ENCODE measurements around the gene AATF. TPM values are rescaled to one million over a fixed set of nuclear protein-coding genes. Genes with fewer than 3 reads are reported as not detected.

The AATF gene
- total and polyA plus RNA-seq, 2 donors (not counting 1 experiment from before 2014, with no cell fraction given) = 23.9 to 54.8 TPM

DNA sequence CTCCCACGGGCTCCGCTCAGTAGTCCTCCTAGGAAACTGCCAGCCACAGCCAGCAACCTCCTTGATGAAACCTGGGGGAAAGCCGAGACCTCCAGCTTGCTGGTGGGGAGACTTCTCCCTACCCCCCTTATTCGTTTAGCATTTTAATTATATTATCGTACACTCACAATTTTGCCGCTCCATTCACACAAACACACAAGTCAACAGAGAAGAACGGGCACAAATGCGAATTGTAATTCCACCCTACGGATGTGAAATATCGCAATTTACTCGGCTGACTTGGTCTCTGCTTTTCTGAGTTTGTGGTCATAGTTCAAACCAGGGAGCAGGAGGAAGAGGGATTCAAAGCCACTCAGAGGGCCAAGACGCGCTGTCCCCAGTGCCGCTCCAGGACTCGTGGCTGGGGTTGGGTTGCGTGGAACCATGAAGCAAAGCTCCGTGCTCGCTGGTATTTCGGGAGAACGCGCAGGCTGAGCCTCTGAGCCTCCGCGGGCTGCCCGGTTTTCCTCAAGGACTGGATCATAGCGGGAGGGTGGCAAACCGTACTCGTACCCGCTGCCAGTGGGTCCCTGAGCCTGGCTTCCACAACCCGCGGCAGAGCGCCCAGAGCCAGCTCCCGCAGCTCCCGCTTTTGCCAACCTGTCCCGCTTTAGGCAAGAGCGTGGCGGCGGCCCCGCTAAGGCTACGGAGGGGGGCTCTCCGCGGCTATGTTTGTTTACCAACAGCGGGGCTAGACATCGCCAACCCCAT, 9.5 kb upstream of the AATF start:
- no peaks in the 10 kb centered on the region for H3K9me3 Mint-ChIP-seq (ENCODE audit: insufficient read depth)
- no peaks in the 10 kb centered on the region for H3K79me2 ChIP-seq (ENCODE audit: control insufficient read depth, insufficient read depth, low read length)
- peak overlapping the region; percentile 59 for H3K4me3 Mint-ChIP-seq
- DNase-seq (peak; percentile 58), ATAC-seq (ENCODE audit: low read depth) (no peak)
- peak overlapping the region; percentile 75 for H3K27ac Mint-ChIP-seq
- H3K4me1 Mint-ChIP-seq = peaks cover 54% of the 10 kb centered on the region
- H3K9me3 ChIP-seq (ENCODE audit: control extremely low read depth in 1 of 3, control insufficient read depth in 2 of 3, insufficient read depth in 1 of 3, low read length in 2 of 3) = peaks cover 0 to 92% (median 23%) of the 10 kb centered on the region in 3 donors
- intact Hi-C loops (cut with micrococcal nuclease) = no loop called here
- peak overlapping the region; percentile 84 for H3K4me2 ChIP-seq (replicated peaks; ENCODE audit: low read depth, low read length, poor library complexity, severe bottlenecking)
- 10% methylated on average over 39 of the region's 43 CpGs for WGBS (ENCODE audit: insufficient coverage)
- peaks cover 68% of the 10 kb centered on the region for H3K27me3 Mint-ChIP-seq
- ChIA-PET POLR2A (interaction anchor here (1.4 kb wide), 1 partner anchor 10 kb away, joined by 4 read pairs; the partner anchor contains the start of gene AATF), CTCF (no interaction called here)
- H3K4me1 ChIP-seq (ENCODE audit: control insufficient read depth in 2 of 2, insufficient read depth in 2 of 2, low read length in 2 of 2) = peaks cover 81 to 88% of the 10 kb centered on the region in 2 donors
- peaks cover 33% of the 10 kb centered on the region for H4K20me1 ChIP-seq (ENCODE audit: control insufficient read depth, insufficient read depth, low read length, poor library complexity, severe bottlenecking)
- peaks cover 0 to 99% (median 93%) of the 10 kb centered on the region in 4 experiments for H3K27me3 ChIP-seq (replicated peaks in 1 of 4; ENCODE audit: control extremely low read depth in 1 of 4, control insufficient read depth in 3 of 4, insufficient read depth in 4 of 4, low read length in 3 of 4)
- H3K4me3 ChIP-seq (ENCODE audit: control extremely low read depth in 1 of 5, extremely low read depth in 1 of 5, insufficient read depth in 1 of 5, low read depth in 2 of 5, low read length in 4 of 5) = no peak overlapping the region
- no peak overlapping the region for H3K9ac ChIP-seq (ENCODE audit: low read length)
- no peaks in the 10 kb centered on the region for H3K36me3 ChIP-seq (replicated peaks in 1 of 2; ENCODE audit: control extremely low read depth in 1 of 2, control insufficient read depth in 1 of 2, extremely low read depth in 1 of 2, insufficient read depth in 2 of 2, low read length in 1 of 2)
- TF ChIP-seq CTCF (IDR thresholded peaks at IDR 0.05) (no peak), EZH2 (IDR thresholded peaks at IDR 0.05; ENCODE audit: borderline replicate concordance, insufficient read depth, low read depth, low read length, poor library complexity, severe bottlenecking) (no peak)
- no peak overlapping the region for H2AFZ ChIP-seq (ENCODE audit: insufficient read depth, low read depth, low read length, poor library complexity, severe bottlenecking)
- H3K27ac ChIP-seq (ENCODE audit: low read length in 2 of 2) = no peak overlapping the region

GRCh38 chr17:36939802-36940312, 8.9 kb upstream of the AATF start:
- Histone ChIP-seq H4K20me1 (ENCODE audit: control insufficient read depth, insufficient read depth, low read length, poor library complexity, severe bottlenecking) (peaks cover 29% of the 10 kb centered on the region), H3K27ac (ENCODE audit: low read length in 2 of 2) (no peak overlapping the region), H3K4me2 (replicated peaks; ENCODE audit: low read depth, low read length, poor library complexity, severe bottlenecking) (no peak overlapping the region), H3K4me1 (ENCODE audit: control insufficient read depth in 2 of 2, insufficient read depth in 2 of 2, low read length in 2 of 2) (peaks cover 75 to 86% of the 10 kb centered on the region in 2 donors), H3K4me3 (ENCODE audit: control extremely low read depth in 1 of 5, extremely low read depth in 1 of 5, insufficient read depth in 1 of 5, low read depth in 2 of 5, low read length in 4 of 5) (no peak overlapping the region), H2AFZ (ENCODE audit: insufficient read depth, low read depth, low read length, poor library complexity, severe bottlenecking) (no peak overlapping the region), H3K79me2 (ENCODE audit: control insufficient read depth, insufficient read depth, low read length) (no peaks in the 10 kb centered on the region), H3K27me3 (replicated peaks in 1 of 4; ENCODE audit: control extremely low read depth in 1 of 4, control insufficient read depth in 3 of 4, insufficient read depth in 4 of 4, low read length in 3 of 4) (peaks cover 0 to 98% (median 93%) of the 10 kb centered on the region in 4 experiments), H3K9ac (ENCODE audit: low read length) (no peak overlapping the region), H3K36me3 (replicated peaks in 1 of 2; ENCODE audit: control extremely low read depth in 1 of 2, control insufficient read depth in 1 of 2, extremely low read depth in 1 of 2, insufficient read depth in 2 of 2, low read length in 1 of 2) (no peaks in the 10 kb centered on the region), H3K9me3 (ENCODE audit: control extremely low read depth in 1 of 3, control insufficient read depth in 2 of 3, insufficient read depth in 1 of 3, low read length in 2 of 3) (peaks cover 0 to 86% (median 22%) of the 10 kb centered on the region in 3 donors)
- H3K9me3 Mint-ChIP-seq (ENCODE audit: insufficient read depth) = no peaks in the 10 kb centered on the region
- ChIA-PET CTCF (no interaction called here), POLR2A (interaction anchor here (1.4 kb wide), 1 partner anchor 9 kb away, joined by 4 read pairs; the partner anchor contains the start of gene AATF)
- H3K4me3 Mint-ChIP-seq = no peak overlapping the region
- ATAC-seq (ENCODE audit: low read depth) (no peak), DNase-seq (peak; percentile 43)
- 15% methylated on average over 20 of the region's 26 CpGs for WGBS (ENCODE audit: insufficient coverage)
- intact Hi-C loops (cut with micrococcal nuclease) = loop anchor here (10.0 kb wide), 1 partner anchor 805 kb away; the partner anchor contains the start of gene HNF1B
- H3K4me1 Mint-ChIP-seq = peaks cover 50% of the 10 kb centered on the region
- peak overlapping the region; percentile 43 for H3K27ac Mint-ChIP-seq
- H3K27me3 Mint-ChIP-seq = peaks cover 72% of the 10 kb centered on the region
- TF ChIP-seq CTCF (IDR thresholded peaks at IDR 0.05) = no peak
- no peak for TF ChIP-seq EZH2 (IDR thresholded peaks at IDR 0.05; ENCODE audit: borderline replicate concordance, insufficient read depth, low read depth, low read length, poor library complexity, severe bottlenecking)

Measured in B cell (primary cell).